ENCODE data around the gene F10. TPM values are rescaled to one million over a fixed set of nuclear protein-coding genes. Genes with fewer than 3 reads are reported as not detected.

The F10 gene
- total RNA-seq = 0.31 and 0.57 TPM in 2 replicates

DNA sequence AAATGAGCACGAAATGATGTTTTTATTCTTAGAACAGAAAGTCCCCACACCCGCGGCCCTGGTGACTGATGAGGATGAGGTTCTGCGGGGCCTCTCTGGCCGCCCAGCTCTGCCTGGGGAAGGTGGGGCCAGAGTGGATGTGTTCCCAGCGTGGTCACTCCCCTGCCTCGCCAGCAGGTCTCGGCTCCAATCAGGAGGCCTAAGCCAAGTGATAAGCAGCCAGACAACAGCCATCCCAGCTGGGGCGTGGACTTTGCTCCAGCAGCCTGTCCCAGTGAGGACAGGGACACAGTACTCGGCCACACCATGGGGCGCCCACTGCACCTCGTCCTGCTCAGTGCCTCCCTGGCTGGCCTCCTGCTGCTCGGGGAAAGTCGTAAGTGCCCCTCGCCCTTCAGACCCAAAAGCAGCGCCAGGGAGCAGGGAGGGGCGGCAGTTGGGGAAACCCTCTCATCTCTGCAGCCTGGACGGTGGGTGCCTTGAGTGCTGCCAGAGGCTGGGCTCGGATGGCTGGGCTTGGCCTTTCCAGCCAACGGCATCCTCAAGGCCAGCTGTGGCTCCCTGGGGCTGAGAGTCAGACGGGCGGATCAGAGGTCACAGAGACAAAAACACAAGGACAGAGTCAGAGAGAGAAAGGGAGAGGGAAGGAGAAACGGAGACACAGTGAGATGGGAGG lies at the start of gene F10:
TSS of gene F10 (plus strand) at position 250 of the 676 bp plus-strand sequence. CDS start at position 307, 57 bp downstream.

DNA sequence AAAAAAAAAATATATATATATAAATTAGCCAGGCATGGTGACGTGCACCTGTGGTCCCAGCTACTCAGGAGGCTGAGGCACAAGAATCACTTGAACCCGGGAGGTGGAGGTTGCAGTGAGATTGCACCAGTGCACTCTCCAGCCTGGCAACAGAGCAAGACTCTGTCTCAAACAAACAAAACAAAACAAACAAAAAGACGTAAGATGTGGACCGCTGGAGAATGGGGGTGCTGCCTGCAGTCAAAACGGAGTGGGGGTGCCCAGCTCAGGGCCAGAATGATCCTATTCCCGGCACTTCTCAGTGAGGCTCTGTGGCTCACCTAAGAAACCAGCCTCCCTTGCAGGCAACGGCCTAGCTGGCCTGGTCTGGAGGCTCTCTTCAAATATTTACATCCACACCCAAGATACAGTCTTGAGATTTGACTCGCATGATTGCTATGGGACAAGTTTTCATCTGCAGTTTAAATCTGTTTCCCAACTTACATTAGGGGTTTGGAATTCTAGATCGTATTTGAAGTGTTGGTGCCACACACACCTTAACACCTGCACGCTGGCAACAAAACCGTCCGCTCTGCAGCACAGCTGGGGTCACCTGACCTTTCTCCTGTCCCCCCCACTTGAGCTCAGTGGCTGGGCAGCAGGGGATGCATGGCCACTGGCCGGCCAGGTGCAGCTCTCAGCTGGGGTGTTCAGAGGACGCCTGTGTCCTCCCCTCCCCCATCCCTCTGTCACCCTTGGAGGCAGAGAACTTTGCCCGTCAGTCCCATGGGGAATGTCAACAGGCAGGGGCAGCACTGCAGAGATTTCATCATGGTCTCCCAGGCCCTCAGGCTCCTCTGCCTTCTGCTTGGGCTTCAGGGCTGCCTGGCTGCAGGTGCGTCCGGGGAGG lies 17.3 kb upstream of the F10 start, which contains the start of gene F7:
TSS of gene F7 (plus strand) at position 760 of the 889 bp plus-strand sequence. CDS start at position 811, 51 bp downstream.

DNA sequence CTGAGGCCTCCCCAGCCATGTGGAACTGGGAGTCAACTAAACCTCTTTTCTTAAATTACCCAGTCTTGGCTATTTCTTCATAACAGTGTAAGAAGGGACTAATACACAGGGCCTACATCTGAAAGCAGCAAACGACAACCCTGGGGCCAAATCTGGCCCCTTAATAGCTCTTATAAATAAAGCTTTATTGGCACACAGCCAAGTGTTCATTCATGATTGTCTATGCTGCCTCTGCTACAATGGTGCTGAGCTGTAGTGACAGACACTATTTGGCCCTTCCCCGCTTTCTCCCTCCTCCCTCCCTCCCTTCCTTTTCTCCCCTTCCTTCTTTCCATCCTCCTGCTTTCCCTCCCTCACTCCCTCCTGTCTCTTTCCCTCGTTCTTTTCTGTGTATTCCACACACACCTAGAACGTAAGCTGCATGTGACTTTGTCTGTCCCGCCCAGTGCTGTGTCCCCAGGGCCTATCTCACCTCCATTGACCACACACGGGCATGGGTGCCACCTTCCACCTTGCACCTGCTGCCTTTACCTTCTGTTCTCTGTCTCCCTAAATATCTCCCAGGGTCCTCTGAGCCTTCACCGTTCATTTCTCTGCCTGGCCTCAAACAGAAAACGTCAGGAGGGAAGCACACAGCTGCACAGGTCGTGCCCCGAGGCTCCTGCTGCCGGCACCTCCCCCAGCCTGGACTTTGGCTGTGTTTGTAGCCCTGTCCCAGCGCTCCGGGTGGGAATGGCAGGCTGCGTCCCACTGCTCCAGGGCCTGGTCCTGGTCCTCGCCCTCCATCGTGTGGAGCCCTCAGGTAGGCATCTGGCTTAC lies 35.5 kb downstream of the F10 start, which contains the start of gene PROZ:
TSS of gene PROZ (plus strand) at position 720 of the 819 bp plus-strand sequence. CDS start at position 733, 13 bp downstream.

Other genes with a start within 250 kb of the F10 start
- gene MCF2L, start 153.6 kb upstream of the F10 start, total RNA-seq = not detected in 2 replicates
- not detected in 2 replicates for gene F7, start 17.0 kb upstream of the F10 start, total RNA-seq
- gene PROZ, start 35.8 kb downstream of the F10 start, total RNA-seq = not detected in 2 replicates
- 37.2 and 37.4 TPM in 2 replicates for gene PCID2, start 85.9 kb downstream of the F10 start, total RNA-seq
- gene CUL4A, start 86.8 kb downstream of the F10 start, total RNA-seq = 84.1 and 102 TPM in 2 replicates
- 127 and 141 TPM in 2 replicates for gene LAMP1, start 174.4 kb downstream of the F10 start, total RNA-seq
- gene GRTP1, start 241.3 kb downstream of the F10 start, total RNA-seq = 7.6 and 9.4 TPM in 2 replicates